ENCODE measurements around the gene FASN.

- no peak for TF ChIP-seq POLR2AphosphoS5 (IDR thresholded peaks at IDR 0.05)
- no peak for TF ChIP-seq CTCF (IDR thresholded peaks at IDR 0.05; ENCODE audit: poor library complexity, severe bottlenecking)
- TF ChIP-seq TAF1 (IDR thresholded peaks at IDR 0.05; ENCODE audit: low read depth) = no peak
- TF ChIP-seq EZH2 (IDR thresholded peaks at IDR 0.05; ENCODE audit: borderline replicate concordance, insufficient read depth, low read length, poor library complexity, severe bottlenecking) = no peak
Measured at GRCh38 chr17:82134101-82134500, 36.1 kb upstream of the FASN start.
